ENCODE measurements around the gene CR1L.
A peak's percentile ranks its signal among the peaks of the same experiment; 100 is the strongest.

The CR1L gene

GRCh38 chr1:207740207-207740606 is 95.3 kb downstream of the CR1L start:
- DNase-seq (ENCODE audit: low read depth in 1 of 2, low spot score in 1 of 2) = no peak
- H3K4me3 ChIP-seq (replicated peaks; ENCODE audit: insufficient read depth, low read length) = no peak overlapping the region
- H3K27ac ChIP-seq (replicated peaks) = no peak overlapping the region
- TF ChIP-seq GABPA (IDR thresholded peaks at IDR 0.05; ENCODE audit: low read depth) (no peak), SPI1 (IDR thresholded peaks at IDR 0.05; ENCODE audit: borderline replicate concordance, low read depth) (no peak)
- TF ChIP-seq, protein P1, sequence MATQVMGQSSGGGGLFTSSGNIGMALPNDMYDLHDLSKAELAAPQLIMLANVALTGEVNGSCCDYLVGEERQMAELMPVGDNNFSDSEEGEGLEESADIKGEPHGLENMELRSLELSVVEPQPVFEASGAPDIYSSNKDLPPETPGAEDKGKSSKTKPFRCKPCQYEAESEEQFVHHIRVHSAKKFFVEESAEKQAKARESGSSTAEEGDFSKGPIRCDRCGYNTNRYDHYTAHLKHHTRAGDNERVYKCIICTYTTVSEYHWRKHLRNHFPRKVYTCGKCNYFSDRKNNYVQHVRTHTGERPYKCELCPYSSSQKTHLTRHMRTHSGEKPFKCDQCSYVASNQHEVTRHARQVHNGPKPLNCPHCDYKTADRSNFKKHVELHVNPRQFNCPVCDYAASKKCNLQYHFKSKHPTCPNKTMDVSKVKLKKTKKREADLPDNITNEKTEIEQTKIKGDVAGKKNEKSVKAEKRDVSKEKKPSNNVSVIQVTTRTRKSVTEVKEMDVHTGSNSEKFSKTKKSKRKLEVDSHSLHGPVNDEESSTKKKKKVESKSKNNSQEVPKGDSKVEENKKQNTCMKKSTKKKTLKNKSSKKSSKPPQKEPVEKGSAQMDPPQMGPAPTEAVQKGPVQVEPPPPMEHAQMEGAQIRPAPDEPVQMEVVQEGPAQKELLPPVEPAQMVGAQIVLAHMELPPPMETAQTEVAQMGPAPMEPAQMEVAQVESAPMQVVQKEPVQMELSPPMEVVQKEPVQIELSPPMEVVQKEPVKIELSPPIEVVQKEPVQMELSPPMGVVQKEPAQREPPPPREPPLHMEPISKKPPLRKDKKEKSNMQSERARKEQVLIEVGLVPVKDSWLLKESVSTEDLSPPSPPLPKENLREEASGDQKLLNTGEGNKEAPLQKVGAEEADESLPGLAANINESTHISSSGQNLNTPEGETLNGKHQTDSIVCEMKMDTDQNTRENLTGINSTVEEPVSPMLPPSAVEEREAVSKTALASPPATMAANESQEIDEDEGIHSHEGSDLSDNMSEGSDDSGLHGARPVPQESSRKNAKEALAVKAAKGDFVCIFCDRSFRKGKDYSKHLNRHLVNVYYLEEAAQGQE (IDR thresholded peaks at IDR 0.05; ENCODE audit: insufficient replicate concordance, low read depth) = no peak
- no peaks in the 10 kb centered on the region for H3K27me3 ChIP-seq (ENCODE audit: insufficient read depth, poor library complexity, severe bottlenecking)

DNA sequence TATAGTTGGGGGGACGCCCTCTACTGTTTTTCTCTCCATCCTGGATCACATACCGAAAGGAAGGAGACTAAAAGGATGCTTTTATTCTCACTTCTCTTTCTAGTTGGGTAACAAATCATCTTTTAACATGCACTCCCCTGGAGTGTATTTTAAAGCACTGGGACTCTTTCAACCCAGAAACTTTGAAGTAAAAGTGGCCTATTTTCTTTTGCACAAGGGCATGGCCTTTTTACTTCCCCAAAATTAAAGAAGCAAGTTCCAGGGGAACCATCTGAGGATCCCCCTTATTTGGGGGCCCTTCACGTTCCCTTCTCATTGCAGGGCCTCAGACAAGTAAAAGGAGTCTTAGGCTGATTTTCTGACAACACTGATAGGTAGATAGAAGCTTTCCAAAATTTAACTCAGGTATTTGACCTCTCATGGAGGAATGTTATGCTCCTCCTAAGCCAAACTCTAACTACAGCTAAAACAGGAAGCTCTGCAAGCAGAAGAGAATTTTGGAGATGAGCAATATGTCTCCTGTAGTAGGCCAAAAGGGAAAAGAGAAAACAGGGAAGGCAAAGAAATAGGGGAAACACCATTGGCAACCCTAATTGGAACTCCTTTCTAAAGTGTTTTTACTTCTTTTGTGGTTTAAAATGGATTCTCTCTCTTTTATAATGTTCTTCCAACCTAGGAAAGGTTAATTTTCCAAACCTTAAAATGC is 98.1 kb downstream of the CR1L start:
- H3K27ac ChIP-seq (replicated peaks) = peak overlapping the region; percentile 61
- no peak overlapping the region for H3K4me3 ChIP-seq (replicated peaks; ENCODE audit: insufficient read depth, low read length)
- no peak for DNase-seq (ENCODE audit: low read depth in 1 of 2, low spot score in 1 of 2)
- H3K27me3 ChIP-seq (ENCODE audit: insufficient read depth, poor library complexity, severe bottlenecking) = no peaks in the 10 kb centered on the region
- no peak for TF ChIP-seq GABPA (IDR thresholded peaks at IDR 0.05; ENCODE audit: low read depth)
- 0 out of 2 replicates have a peak, but pooled peaks have one; percentile 11 for TF ChIP-seq SPI1 (IDR thresholded peaks at IDR 0.05; ENCODE audit: borderline replicate concordance, low read depth)

DNA sequence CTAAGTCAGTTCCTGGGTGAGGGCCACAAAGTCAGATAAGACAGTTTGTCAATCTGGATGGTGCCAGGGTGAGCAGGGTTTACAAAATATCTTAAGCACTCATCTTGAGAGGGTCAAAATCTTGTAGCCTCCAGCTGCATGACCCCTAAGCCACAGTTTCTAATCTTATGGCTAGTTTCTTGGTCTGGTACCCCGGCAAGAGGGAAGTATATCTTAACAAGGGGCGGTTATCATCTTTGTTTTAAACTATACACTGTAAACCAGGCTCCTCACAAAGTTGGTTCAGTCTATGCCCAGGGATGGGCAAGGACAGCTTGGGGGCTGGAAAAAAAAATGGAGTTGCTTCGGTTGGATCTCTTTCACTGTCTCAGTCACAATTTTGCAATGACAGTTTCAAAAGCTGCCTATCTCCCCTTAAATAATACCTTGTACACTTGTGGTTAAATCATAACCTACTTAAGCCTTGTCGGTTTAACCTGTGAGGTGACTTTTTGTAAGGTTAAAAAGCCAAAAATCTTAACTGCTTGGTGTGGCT is 99.1 kb downstream of the CR1L start:
- DNase-seq (ENCODE audit: low read depth in 1 of 2, low spot score in 1 of 2) = no peak

GRCh38 chr1:207745285-207745684 is 100.4 kb downstream of the CR1L start:
- no peak for TF ChIP-seq SPI1 (IDR thresholded peaks at IDR 0.05; ENCODE audit: borderline replicate concordance, low read depth)
- TF ChIP-seq, protein P1 (IDR thresholded peaks at IDR 0.05; ENCODE audit: insufficient replicate concordance, low read depth) = no peak
- TF ChIP-seq CTCF (IDR thresholded peaks at IDR 0.05; ENCODE audit: insufficient read depth, low read length) = no peak
- no peak for TF ChIP-seq GABPA (IDR thresholded peaks at IDR 0.05; ENCODE audit: low read depth)
- TF ChIP-seq POLR2AphosphoS5 (IDR thresholded peaks at IDR 0.05; ENCODE audit: low read depth) = no peak
- no peak overlapping the region for H3K27ac ChIP-seq (replicated peaks)
- no peaks in the 10 kb centered on the region for H3K27me3 ChIP-seq (ENCODE audit: insufficient read depth, poor library complexity, severe bottlenecking)
- DNase-seq (ENCODE audit: low read depth in 1 of 2, low spot score in 1 of 2) = no peak
- no peak overlapping the region for H3K4me3 ChIP-seq (replicated peaks; ENCODE audit: insufficient read depth, low read length)

More for the DNA sequence above, 99.1 kb downstream of the CR1L start:
- no peak overlapping the region for H3K4me3 ChIP-seq (replicated peaks; ENCODE audit: insufficient read depth, low read length)
- TF ChIP-seq SPI1 (IDR thresholded peaks at IDR 0.05; ENCODE audit: borderline replicate concordance, low read depth) (no peak), POLR2AphosphoS5 (IDR thresholded peaks at IDR 0.05; ENCODE audit: low read depth) (no peak), CTCF (IDR thresholded peaks at IDR 0.05; ENCODE audit: insufficient read depth, low read length) (no peak), GABPA (IDR thresholded peaks at IDR 0.05; ENCODE audit: low read depth) (no peak)
- TF ChIP-seq, protein P1 (IDR thresholded peaks at IDR 0.05; ENCODE audit: insufficient replicate concordance, low read depth) = no peak
- H3K27ac ChIP-seq (replicated peaks) = peak overlapping the region; percentile 61; the same call in 1 of the 2 replicates
- H3K27me3 ChIP-seq (ENCODE audit: insufficient read depth, poor library complexity, severe bottlenecking) = no peaks in the 10 kb centered on the region

Data from HL-60 (cell line).